GM03348 (cell line): ENCODE data around the gene ZNF837.

Experiments used
- DNase-seq: peaks from one replicate; pipeline ENCODE4 v3.0.0; 2012; ENCODE audit warnings: low spot score

ZNF837 gene

DNA sequence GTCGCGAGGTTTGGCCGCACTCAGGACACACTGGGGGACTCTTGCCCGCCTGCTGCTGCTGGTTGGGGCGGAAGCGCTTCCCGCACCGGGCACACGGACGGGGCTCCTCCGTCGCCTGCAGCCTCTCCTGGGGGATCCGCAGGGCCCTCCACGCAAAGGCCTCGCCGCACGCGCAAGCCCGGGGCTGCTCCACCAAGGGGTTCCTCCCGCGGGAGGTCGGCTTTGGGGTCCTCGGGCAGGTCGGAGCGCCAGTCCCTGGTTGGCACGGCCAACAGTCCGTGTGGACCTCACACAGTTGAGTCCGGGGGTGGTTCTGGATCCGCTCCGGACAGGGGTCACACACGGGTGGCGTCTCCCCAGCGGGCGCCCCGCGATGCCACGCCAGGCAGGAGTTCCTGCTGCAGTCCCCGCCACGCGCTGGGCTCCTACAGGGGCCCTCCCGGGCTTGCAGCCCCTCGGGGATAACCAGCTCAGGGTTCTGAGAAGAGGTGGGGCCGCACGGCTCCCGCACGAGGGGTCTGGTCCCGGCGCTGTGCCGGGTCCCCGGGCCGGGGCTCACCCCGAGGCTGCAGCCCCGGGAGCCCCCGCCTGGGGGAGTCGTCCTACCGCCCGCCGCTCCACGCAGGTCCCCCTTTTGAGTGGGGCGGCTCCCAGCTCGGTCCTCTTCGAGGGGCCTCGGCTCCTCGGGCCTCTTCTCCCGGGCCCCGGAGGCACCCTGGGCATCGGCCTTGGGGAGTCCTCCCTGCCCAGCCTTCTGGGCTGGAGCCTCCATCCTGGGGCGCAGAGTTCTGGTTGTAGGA lies 12.1 kb downstream of the ZNF837 start:
- DNase-seq: no peak

DNA sequence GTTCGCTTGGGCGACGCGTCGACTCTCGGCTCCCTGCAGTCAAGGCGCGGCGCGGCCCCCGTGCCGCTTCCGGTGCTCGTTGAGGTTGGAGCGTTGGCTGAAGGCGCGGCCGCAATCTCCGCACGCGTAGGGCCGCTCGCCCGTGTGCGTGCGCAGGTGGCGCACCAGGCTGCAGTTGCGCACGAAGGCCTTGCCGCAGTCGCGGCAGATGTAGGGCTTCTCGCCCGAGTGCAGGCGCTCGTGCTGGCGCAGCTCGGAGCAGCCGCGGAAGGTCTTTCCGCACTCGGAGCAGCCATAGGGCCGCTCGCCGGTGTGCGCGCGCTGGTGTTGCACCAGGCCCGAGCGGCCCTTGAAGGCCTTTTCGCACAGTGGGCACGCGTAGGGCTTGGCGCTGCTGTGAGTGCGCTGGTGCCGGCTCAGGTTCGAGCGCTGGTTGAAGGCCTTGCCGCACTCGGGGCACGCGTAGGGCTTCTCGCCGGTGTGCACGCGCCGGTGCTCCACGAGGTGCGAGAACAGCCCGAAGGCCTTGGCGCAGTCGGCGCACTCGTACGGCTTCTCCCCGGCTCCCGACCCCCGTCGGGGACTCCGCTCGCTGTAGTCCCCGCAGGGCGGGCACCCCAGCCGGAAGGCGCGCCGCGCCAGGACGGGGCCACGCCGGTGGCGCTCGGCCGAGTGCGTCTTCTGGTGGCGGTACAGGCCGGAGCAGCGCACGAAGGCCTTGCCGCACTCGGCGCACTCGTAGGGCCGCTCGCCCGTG lies 13.0 kb downstream of the ZNF837 start:
- DNase-seq: no peak

DNA sequence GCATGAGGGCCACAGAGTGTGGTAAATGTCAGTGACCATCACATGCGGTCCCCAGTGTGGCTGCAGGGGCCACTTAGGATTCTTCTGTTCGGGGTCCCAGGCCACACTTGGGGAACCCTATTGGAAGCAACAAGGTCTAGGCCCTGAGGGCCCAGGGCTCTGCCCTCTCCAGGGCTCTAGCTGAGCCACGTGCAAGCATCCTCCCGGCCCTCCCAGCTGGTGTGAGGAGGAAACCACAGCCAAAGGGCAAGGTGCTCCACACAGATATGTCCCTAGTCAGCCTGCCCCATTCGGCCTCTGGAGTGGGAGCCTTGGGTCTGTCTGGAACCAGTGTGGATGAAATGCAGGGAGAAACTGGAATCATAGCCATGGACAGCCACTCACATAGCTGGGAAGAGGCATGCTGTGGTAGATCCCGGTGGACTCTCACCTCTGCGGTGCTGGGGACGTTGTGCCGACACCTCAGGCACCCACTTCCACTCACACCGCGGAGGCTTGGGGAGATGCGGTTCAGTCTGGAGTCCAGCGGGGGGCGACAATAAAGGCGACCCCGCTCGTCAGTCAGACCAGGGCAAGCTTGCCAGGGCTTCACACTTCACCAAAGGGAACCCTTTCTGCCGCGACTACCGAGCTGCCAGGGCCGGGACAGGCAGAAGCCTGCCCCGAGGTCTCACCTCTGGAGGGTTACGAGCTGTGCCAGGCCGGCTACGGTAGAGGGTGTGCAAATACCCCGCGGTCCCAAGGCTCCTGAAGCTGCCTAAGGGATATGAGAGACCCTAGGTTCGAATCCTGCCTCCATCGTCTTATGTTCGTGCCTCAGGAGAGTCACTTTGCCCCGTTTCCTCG lies 14.0 kb downstream of the ZNF837 start:
- DNase-seq: no peak

DNA sequence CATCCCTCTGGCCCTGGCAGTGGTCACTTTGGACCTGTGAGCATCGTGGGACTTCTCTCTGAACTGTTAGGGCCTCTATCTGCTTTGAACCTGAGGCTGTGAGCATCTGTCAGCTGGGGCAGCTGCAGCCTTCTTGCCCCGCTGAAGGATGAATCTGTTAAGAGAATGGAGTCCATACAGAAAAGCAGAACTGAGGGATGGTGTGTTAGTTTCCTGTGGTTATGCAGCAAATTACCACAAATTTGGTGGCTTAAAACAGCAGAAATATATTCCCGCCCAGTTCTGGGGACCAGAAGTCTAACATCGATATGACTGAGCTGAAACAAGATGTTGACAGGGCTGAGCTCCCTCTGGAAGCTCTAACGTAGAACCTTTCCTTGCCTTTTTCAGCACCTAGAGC lies 16.7 kb downstream of the ZNF837 start:
- no peak for DNase-seq

DNA sequence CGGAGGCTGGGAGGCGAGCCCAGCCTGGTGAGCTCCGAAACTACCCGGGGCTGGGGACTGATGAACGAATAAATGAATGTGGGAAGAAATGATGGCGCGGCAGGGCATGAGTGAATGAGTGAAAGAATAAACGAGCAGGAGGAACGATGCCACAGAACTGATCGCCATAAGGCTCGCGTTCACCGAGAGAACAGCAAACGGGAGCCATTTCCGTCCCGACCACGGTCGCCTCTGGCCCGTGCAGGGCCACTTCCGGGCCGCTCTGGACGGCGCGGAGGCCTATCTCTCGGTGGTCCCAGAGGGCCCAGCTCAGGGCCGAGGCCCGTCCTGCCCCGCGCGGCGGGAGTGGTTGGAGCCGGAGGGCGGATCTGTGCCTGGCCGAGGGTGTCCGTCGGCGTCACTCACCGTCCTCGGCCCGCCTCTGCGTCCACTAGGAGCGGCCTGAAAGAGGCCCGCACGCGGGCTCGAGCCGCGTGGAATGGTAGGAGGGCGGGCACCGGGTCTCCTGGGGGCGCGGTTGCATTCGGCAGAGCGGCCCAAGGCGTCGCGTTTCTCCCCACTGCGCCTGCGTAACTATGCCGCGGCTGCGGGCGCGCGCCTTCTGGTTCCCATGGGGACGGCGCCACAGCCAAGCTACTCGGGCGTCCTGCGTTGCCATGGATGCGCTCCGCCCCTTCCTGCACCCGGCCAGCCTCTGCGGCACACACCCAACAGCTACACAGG lies 18.4 kb downstream of the ZNF837 start, which contains the start of gene ZNF497:
ZNF497 (minus strand) TSS at position 480 of the 723 bp plus-strand sequence. CDS start 5,116 bp downstream, outside the sequence.
- peak; percentile 98 for DNase-seq

DNA sequence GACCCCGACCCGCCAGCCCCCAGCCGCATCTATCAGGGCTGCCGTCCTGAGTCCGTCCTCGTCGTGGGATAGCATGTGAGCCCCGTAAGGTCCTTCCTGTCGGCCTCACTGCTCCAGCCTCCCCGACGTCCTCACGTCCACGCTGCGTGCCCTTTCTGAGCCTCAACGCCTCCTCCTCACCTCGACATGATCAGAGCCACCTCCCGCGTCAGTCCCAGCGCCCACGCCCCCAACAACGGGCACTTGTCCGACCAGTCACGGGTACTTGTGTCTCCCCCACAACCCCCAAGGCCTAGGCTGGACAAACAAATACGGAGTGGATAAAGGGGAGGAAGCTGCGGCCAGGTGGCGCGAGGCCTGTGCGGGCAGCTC lies 18.9 kb downstream of the ZNF837 start:
- DNase-seq: no peak

DNA sequence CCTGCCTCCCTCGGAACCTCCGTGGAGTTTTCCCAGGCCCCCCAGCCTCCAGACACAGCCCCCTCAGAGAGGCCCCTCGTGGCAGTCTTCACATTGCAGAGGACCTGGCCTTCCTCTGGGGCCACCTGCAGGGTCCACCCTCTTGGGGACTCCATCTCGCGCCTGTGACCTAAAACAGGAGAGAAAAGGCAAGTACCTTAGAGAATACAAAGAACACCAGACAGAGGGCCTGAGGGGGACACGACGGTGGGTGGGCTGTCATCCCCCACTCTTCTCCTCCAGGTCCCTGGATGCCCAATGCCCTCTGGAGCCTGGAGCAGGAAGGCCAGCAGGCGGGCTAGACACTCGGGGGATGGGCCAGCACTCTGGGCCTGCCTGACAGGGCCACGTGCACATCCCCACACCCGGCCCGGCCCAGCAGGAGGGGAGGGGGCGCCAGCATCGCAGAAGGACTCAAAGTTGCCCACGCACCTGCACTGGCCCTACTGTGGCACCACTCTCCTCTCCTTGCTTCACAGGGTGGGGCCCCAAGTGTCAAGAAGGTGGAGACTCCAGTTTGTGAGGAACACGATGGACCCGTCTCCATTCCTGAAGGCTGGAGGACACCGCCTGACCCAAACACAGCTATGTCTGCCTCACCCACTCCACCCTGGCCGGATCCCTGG lies 23.2 kb downstream of the ZNF837 start:
- DNase-seq: no peak

DNA sequence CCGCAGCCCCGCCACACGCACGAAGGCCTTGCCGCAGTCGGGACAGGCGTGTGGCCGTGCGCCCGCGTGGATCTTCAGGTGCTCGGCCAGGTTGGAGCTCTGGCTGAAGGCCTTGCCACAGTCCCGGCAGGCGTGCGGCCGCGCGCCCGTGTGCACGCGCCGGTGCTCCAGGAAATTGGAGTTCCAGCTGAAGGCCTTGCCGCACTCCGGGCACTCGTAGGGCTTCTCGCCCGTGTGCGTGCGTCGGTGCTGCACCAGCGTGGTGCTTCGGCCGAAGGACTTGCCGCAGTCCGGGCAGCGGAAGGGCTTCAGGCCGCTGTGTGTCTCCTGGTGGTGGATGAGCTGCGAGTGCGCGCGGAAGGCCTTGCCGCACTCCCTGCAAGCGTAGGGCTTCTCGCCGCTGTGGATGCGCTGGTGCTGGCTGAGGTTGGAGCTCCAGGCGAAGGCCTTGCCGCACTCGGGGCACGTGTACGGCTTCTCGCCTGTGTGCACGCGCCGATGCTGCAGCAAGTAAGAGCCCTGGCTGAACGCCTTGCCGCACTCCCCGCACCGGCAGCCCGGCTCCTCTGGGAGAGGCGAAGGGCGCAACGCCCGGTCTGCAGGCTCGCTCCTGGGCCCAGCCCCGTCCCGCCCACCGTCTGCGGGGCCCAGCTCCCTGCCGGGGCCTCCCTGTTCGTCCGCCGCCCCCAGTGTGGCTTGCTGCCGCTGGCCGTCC lies 23.9 kb downstream of the ZNF837 start:
- peak; percentile 23 for DNase-seq

DNA sequence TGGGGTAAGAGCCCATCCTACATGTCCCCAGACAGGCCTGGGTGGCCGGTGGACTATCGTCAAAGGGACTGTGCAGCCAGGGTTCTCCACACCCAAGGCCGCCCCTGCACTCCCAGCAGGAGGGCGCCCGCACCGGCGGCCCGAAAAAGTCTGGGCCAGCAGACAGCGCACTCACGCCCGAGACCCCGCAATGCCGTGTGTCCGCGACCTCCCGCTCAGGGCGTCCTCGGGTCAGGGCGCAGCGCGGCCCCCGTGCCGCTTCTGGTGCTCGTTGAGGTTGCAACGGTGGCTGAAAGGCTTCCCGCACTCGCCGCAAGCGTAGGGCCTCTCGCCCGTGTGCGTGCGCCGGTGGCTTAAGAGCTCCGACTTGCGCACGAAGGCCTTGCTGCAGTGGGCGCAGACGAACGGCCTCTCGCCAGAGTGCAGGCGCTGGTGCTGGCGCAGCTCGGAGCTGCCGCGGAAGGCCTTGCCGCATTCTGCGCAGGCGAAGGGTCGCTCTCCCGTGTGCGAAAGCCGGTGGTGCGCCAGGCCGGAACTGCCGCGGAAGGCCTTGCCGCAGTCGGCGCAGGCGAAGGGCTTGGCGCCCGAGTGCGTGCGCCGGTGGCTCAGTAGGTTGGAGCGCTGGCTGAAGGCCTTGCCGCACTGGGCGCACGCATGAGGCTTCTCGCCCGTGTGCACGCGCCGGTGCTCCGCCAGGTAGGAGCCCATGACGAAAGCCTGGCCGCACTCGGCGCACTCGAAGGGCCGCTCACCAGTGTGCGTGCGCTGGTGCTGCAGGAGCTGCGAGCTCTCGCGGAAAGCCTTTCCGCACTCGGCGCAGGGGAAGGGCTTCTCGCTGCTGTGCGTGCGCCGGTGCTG lies 24.7 kb downstream of the ZNF837 start:
- peak; percentile 31 for DNase-seq

DNA sequence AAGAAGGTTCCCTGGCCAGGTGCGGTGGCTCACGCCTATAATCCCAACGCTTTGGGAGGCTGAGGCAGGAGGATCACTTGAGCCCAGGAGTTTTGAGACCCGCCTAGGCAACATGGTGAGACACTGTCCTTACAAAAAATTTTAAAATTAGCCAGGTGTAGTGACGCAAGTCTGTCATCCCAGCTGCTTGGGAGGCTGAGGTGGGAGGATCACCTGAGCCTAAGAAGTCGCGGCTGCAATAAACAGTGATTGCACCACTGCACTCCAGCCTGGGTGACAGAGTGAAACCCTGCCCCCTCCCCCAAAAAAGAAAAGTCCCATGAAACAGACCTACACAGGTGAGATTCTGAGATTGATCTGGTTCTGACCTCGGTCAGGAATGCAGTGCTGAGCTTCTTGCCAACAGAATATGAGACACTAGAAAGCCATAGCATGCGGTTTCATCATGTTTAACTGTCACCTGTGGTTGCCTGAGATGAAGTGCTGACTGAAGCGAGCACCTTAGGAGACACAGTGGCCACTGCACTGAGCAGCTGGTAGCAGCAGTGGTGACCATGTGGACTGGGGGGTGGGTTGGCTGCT lies 25.5 kb downstream of the ZNF837 start:
- DNase-seq: no peak

DNA sequence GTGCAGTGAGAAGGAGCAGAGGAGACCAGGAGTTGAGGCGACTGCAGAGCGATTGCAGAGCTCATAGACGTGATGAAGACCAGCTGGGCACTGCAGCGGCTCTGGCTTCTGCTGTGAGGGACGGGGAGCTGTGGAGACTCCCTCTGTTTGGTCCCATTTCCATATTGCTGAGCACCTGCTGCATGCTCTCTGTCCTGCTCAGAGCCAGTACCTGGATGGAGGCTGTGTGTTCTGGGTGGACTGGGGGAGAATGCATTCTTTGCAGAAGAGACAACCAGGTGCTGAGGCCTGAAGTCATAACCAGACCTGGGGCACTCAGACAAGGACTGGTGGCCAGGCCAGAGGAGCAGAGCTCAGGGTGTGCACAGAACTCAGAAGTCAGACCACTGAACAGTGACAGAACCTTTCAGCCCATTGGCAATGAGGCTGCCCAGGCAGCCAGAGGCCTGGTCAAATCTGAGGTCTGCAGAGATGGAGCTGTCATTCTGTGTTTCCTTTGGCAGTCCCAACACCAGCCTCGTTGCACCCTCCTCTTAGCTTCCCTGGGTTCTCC lies 26.3 kb downstream of the ZNF837 start:
- no peak for DNase-seq

DNA sequence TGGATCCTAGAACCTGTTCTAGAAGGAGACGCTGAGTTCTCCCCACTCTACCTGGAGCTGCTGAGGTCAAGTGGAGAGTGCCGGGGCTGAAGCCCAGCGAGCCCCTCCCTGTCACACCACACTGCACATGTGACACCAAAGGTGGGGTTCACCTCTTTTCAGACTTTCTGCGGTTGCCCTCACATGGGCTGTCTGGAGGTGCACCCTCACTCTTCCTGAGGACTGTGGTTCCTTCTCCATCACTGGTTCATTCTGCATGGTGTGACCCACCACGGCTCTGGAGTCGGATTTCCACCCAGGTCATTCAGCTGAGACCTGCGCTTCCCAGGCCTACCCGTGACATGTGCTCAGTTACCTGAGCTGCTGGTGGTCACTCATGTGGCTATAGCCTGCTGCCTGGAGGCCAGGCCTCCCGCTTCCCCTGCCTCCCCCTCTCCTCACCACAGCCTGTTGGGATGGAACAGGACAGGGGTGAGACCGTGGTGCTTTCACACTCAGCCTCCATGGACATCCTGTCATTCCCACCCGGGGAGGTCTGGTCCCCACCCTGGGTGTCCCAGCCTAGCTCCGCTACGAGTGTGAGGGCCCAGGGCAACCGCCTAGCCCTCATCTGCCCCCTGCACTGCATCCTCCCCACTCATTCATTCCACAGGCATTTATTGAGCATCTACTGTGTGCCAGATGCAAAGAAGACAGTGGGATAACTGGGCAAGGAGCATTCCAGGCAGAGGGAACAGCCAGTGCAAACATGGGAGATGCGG lies 26.9 kb downstream of the ZNF837 start:
- DNase-seq: no peak

DNA sequence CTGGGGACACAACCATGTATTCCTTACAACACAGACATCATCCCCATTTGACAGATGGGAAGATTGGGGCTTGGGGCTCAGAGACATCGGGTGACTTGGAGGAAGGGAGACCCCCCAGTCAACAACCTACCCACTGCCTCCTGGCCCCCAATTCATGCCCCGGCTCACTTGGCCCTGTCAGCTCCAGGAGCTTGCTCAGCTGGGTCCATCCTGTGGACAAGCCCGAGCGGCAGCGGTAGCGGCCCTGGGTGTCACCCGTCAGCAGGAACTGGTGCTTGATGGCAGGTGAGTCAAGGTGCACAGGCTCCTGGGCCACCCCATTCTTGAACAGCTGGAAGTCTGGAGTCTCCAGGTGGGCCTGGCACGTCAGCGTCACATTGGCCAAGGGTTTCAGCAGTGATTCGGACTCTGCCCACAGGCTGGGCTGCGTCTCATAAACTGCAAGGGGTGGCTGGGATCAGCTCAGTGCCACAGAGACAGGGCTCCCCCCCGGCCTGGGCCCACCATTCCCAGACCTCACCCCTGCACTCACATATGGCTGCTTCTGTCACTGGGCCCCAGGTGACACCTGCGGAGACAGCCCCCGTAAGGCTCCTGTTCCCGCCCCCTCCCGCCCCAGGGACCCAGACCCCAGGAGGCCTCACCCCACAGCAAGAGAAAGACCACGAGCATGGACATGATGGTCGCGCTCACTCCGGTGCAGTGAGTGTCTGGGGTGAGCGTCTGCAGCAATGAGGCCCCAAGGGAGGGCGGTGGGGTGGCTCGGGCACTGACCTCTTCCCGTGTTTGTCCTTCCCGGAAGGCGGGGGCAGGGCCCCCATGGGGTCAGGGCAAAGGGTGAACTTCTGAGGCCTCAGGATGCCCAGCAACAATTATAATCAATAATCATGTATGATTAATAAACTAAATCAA lies 27.8 kb downstream of the ZNF837 start, which contains the start of gene A1BG:
A1BG (minus strand) TSS at position 733 of the 912 bp plus-strand sequence; CDS start at position 678, 55 bp downstream.
- DNase-seq: no peak

DNA sequence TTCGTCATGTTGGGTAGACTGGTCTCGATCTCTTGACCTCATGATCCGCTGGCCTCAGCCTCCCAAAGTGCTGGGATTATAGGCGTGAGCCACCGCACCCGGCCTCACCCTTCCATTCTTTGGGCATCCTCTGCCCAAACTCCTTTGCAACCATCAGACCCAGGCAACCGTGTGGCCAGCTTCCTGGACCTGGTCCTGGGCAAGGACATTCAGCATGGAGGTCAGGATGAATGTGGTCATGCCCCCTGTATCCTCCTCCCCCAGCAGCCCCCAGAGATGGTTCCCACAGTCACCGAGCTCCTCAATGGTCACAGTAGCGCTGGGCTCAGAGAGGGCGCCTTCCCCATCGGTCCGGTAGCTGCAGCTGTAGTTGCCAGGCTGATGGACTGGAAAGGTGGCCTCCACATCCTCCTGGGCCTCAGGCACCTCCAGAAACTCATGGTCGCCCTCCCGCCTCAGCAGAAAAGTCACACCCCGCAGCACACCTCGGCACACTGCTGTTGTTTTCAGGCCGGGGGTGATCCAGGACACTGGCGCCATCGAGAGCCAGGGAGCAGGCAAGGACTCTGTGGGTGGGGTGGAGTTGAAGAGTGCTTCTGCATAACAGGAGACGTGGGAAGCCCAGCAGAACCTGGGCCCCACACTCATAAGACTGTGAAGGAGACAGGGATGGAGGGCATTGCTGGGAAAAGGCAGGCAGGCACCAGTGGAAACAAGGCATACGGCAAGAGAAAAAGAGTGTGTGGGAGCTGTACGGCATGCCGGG lies 28.7 kb downstream of the ZNF837 start:
- no peak for DNase-seq

DNA sequence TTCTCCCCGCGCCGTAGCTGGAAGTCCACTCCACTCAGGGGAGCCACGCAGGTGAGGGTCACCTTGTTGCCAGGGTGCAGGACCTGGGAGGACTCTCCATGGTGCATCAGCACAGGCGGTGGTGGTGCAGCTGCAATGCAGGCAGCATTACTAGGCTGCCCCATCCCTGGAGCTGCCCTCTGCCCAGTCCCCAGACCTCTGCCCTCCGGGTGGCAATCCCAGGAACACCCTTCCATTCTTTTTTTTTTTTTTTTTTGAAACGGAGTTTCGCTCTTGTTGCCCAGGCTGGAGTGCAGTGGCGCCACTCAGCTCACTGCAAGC lies 29.3 kb downstream of the ZNF837 start:
- no peak for DNase-seq

DNA sequence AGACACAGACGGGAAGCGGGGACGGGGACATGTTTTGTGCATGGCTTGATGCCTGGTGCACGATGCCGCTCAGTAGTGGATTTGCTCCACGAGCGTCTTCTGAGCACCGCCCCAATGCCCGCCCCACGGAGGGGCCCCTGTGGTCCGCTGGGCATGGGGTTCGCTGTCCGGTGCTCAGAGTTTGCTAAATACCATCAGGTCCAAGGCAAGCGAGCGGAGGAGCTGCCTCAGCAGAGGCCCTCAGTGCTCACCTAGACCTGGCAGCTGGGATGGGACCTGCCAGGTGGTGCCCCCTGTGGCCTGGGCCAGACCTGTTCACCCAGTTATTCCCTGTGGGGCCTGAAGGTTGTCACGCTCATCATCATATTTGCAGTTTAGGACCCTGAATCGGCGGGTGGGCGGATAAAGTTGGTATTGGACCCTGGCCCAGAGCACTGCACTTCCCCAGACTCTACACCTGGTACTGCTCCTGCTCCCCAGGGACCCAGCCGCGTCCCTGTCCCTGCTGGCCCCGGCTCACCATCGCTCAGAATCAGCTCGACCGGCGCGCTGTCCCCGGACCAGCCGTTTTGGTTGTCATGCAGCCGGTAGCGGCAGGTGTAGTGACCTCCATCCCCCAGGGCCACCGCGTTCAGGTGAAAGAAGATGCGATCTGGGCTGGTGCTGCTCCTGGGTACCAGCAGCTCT lies 29.8 kb downstream of the ZNF837 start:
- DNase-seq: no peak
